GM19397 (cell line): ENCODE data around the gene PSMA7.
"Not testable (repeated sequence)": the region's sequence is repeated elsewhere in the genome, so short reads cannot be mapped to it uniquely, and the experiment has no call there.

Source experiments
- ATAC-seq: cut with Tn5 transposase; IDR thresholded peaks from one replicate; pipeline ENCODE4 v1.9.1; 2021; ENCODE audit warnings: mild to moderate bottlenecking, moderate library complexity; ENCODE audit not compliant: unreplicated experiment

The PSMA7 gene

GRCh38 chr20:62156254-62156556 is 13.0 kb upstream of the PSMA7 start:
- ATAC-seq = no peak

- no peak for ATAC-seq
Measured at GRCh38 chr20:62155428-62156253, 12.4 kb upstream of the PSMA7 start.

GRCh38 chr20:62151835-62152364 is 8.7 kb upstream of the PSMA7 start:
- no peak for ATAC-seq

GRCh38 chr20:62151225-62151624 is 8.0 kb upstream of the PSMA7 start:
- no peak for ATAC-seq

GRCh38 chr20:62150310-62150575 is 7.0 kb upstream of the PSMA7 start:
- no peak for ATAC-seq

GRCh38 chr20:62149532-62150309 is 6.5 kb upstream of the PSMA7 start:
- no peak for ATAC-seq

GRCh38 chr20:62148908-62149314 is 5.7 kb upstream of the PSMA7 start:
- ATAC-seq = no peak

GRCh38 chr20:62148383-62148782 is 5.2 kb upstream of the PSMA7 start:
- ATAC-seq = not testable (repeated sequence)

- no peak for ATAC-seq
Measured at GRCh38 chr20:62147528-62147927, 4.3 kb upstream of the PSMA7 start.

GRCh38 chr20:62147125-62147524 is 3.9 kb upstream of the PSMA7 start:
- no peak for ATAC-seq

- ATAC-seq = no peak
Measured at GRCh38 chr20:62146019-62146755, 3.0 kb upstream of the PSMA7 start.

- no peak for ATAC-seq
Measured at GRCh38 chr20:62145688-62146018, 2.5 kb upstream of the PSMA7 start.

- ATAC-seq = peak; percentile 21
Measured at GRCh38 chr20:62143957-62144825, 997 bp upstream of the PSMA7 start.

GRCh38 chr20:62142252-62143080 is 728 bp downstream of the PSMA7 start:
- ATAC-seq = peak; percentile 22

- ATAC-seq = no peak
Measured at GRCh38 chr20:62141397-62142251, 1.6 kb downstream of the PSMA7 start.

GRCh38 chr20:62141043-62141396 is 2.2 kb downstream of the PSMA7 start:
- ATAC-seq = no peak

- no peak for ATAC-seq
Measured at GRCh38 chr20:62139636-62140035, 3.6 kb downstream of the PSMA7 start.

- ATAC-seq = no peak
Measured at GRCh38 chr20:62138912-62139311, 4.3 kb downstream of the PSMA7 start.

GRCh38 chr20:62138204-62138543 is 5.0 kb downstream of the PSMA7 start:
- ATAC-seq = no peak
